Ecto neural progenitor cell (in vitro differentiated cells): ENCODE measurements around the gene KAZN.

Experiments used
- DNase-seq: peaks from one replicate; pipeline ENCODE4 v3.0.0-alpha.2; 2018; ENCODE audit warnings: low spot score

KAZN gene

DNA sequence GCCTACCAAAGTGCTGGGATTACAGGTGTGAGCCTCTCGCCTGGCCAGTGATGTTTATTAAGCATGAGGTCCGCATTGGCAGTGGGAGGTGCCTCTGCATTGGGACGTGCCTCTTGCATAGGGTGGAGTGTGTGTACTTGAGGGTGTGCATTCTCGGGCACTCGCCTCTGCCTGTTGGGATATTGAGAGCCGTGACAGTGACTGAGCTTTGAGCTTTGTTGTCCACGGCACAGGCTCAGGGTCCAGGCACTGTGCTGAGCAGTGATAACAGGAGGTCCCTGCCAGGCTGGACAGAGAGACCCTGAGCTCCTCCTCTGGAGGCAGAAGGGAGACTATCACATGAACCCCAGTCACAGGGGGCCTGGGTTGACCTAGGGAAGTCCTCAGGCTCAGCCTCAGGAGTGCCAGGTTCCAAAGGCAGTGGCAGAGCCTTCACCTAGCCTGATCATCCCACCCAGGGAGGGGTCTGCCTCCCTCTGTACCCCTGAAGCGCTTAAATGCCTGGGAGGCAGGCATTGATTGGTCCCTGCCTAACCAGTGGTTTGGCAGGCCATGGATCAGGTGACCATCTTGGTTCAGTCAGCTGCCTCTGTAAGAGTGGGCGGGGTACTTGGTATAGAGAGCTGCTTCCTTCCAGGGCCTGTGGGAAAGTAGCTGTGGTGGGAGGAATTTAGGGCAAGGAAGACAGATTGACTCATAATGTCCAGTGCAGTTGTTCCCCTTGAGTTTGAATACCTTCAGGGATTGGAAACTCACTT, 341.2 kb downstream of the KAZN start:
- DNase-seq: no peak

DNA sequence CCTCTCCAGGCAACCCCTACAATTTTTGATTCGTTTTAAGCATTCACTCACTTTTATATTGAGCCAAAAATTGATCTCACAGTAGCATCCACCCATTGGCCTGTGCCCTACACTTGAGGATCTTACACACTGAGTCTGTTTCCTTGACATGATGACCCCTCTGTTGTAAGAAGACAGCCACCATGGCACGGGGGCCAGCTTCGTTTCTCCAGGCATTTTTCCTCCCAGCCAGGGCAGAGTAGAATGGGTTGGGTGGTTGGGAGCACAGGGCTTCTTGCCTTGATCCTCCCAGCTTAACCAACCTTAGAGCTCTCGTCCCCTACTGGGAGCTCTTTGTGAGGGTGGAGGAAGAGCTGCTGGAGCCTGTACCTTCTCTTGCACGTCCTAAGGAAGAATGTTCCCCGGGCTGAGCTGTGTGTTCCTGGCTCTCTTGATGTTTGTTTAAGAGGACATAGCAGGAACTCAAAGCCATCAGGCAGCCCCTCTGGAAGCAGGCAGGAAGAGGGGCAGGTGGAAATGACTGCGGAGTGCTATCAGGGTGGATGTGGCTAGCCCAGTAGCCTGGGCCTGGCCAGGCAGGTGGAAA, 341.9 kb downstream of the KAZN start:
- DNase-seq: no peak

DNA sequence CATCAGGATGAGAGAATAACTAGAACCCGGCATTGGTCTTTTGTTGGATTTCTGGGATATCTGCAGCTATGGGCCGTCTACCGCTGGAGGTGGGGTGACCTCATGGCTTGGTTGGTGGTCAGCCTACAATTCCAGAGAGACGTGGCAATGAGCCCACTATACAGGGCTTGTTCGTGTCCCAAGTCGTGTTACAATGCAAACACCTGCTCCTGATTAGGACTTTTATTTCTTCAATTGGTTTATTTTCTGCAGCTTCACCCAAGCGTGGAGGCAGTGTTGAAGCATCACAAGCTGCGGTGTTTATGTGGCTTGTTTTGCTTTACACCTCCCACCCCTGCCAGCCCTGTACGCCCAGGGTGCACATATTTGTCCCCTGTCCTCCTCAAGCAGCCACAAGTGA, 343.4 kb downstream of the KAZN start:
- DNase-seq: no peak

DNA sequence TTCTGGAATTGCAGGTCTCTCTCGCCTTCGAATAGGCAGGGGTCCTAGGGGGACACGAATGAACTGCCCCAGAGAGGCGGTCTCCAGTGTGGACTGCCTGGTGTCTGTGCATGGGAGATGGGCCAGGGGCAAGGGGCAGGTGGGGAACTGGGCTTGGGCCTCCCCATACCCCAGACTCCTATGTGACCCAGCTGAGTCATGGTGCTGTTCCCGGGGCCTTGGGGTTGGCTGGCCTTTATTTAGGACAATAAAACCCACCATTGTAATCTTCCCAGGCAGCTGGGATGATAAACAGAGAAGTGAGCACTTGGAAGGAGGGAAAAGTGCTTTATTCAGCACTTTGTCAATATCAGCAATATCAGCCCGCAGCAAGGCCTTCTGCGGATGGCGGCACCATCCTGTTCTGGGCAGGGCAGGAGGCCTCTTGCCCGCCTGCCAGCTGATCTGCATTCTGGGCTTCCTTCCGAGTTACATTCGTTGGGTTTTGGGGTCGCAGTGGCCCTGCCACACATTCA, 346.0 kb downstream of the KAZN start:
- no peak for DNase-seq

DNA sequence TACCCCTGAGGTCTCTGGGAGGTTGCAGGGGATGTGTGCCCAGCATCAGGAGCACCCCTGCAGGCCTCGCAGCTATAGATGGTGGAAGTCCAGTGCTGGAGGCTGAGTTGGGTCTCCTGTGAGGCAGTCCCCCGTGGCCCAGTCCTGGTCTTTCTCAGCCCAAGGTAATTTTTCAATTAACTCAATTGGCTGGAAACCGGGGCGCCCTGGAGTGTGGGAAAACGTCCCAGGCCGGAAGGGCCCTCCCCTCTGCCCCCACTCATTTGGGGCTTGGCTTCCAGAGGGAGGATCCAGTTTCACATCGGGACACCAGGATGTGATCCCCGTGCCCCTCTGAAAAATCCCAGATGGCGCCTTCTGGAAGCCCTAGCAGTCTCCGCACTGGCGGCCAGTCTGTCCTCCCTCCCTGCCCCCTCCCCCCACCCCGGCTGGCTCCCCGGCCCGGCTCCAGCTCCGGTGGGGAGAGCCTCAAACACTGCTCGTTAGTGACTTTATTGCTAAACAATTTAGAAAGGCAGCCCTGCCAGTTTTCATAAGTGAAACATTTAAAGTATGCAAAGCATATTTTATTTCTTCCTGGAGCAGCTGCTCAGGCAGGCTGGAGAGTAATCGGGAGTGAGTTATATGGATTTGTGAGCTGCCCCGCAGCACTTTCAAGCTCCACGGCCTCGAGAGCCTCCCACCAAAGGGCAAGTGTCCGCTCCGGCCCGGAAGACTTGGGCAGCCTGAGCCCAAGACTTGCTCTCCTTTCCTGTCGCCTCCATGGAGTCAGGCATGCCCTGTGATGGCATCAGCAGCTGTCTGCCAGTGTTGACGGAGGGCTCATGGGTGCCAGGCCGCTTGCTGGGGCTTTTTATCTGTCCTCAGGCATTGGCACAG, 346.9 kb downstream of the KAZN start:
- DNase-seq: no peak

DNA sequence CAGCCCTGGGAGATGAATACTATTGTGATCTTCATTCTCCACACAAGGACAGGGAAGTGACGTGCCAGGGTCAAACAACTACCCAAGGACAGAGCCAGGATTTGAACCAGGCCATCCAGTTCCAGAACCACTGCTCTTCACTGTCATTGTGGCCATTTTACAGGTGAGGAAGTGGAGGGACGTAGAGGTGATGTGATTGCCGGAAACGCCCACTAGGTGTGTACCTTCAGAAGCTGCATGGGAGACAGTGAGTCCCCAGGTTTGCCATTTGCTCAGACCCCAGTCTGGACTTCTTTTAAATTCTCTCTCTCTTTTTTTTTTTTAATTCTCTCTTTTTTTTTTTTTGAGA, 347.5 kb downstream of the KAZN start:
- no peak for DNase-seq

DNA sequence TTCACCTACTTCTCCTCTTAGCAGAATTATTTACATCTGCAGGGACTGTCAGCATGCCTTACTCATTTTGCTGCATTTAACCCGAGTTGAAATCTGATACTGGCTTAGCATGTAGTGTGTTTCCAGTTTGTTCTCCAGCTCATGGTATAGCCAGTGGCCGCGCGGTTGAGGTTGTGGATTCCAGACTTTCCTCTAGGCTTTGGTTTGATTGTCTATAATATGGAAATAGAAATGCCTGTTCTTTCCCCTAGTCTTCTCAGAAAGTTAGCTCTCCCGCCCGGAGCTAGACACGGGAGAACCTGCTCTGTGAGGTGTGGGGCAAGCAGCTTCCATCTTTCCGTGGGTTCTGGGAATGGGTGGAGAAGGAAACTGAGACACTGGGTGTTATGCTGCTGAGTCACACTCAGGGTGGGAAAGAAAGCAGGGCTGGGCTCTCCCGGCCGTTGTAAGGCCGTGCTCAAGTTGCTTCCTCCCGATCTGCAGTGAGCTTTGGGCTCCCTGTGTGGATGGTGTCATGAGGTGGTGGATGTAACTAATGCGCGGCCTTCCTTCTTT, 348.3 kb downstream of the KAZN start:
- DNase-seq: no peak

DNA sequence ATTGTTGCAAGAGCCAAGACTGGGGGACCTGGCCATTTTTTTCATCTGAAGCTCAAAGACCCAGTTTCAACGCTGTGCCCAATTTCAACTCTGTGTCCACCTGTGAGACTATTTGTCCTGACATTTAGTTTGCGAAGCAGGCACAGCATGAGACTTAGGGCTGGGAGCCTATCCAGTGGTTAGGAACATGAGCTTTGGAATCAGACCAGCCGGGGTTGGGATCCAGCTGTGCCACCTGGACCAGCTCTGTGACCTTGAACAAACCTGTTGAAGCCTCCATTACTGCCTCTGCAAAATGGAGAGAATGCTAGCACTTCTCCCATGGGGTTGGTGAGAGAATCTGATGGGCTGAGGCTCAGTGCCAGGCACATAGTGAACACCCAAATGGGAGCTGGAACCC, 348.9 kb downstream of the KAZN start:
- DNase-seq: no peak

DNA sequence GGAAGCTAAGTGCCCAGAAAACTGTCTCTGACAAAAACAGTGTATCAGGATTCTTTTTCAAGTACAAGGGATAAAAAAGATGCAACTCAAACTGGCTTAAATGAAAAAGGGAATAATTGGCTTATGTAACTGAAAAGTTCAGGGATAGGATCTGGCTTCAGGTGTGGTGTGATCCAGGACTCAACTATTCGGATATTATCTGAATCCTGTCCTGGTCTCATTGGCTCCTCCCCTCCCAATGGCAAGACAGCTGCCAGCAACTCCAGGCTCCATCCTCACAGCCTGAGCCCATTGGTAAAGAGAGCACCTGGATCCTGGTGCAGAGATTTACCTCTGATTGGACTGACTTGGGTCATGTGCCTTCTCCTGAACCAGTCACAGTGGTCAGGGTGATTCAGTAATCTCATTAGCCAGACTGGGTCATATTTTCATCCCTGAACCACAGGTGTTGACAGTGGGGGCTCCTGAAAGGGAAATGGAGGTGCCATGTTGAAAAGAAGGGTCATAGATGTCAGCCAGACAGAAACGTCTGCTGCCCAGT, 349.7 kb downstream of the KAZN start:
- DNase-seq: no peak

DNA sequence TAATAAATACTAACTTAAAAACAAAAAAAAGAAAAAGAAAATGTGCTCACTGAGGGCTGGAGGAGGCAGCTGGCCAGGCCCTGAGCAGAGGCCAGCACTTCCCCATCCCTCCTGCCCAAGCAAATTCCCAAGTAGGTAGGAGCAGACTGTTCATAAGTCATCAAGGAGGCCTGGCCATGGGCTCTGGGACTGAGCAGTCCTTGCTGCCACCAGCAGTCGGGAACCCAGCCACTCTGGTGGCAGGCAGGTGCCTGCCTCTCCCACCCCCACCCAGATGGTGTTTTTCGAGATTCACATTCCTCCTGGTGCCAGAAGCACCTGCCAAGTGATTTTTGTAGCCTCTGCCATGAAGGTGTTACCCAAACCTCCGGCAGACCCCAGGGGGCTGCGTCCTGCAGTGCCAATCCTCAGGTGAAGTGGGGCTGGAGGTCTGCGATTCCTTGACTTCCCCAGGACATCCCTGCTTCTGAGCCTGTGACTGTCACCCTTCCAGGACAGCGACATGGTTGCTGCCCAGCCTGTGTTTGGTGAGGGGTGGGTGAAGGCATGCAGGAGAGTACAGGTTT, 350.9 kb downstream of the KAZN start:
- DNase-seq: no peak

DNA sequence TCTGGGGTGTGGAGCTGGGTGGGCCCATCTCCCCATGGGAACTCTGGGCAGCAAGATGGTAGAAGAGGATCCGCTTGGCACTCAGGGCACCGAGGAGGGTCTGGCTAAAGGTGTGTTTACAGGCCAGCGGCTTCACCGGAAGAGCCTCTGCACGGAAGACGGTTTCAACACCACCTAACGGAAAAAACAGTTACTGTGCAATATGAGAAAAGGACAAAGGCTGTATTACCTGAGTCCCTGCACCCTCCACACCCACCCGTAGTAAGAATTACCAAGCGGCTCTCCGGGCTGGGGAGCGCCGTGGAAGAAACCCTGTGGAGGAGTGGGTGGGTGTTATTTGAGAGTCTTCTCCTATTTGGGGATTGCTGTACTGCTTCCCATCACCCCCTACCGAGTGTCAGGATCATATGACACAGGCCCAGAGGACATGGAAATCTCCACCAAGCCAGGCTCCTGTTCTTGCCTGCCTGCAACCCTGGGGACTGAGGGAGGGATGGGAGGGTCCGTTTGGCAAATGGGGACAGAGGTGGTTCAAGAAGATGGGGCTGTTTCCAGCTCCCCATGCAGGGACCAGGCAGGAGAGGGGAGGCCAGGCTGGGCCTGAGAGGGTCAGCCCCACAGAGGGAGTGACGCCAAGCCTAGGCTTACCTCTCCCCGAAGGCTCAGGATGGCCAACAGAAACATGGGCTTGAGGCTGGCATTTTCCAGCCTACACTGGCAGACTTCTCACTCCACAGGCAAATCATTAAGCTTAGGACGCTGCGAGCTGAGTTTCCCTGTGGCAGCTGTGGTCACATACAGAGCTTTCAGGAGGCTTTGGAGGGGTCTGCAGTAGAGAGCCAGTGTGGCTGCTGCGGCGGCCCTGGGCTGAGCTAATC, 351.6 kb downstream of the KAZN start:
- DNase-seq: no peak

DNA sequence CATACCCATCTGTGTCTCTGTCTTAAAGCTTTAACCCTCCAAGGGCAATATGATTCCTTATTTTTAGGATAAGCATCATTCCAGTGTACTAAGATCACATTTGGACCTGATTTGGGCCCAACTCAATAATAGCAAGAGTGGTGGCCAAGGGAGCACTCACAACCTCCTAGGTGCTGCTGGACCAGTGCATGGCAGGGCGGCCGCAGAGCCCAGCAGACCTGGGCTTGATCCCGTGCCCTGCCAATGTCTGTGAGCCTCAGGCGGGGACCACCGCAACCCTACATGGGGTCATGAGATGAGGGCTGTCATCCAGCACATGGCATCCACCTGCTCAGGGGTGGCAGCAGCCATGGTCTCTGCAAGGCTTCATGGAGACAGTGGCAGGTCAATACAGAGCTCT, 353.3 kb downstream of the KAZN start:
- no peak for DNase-seq

DNA sequence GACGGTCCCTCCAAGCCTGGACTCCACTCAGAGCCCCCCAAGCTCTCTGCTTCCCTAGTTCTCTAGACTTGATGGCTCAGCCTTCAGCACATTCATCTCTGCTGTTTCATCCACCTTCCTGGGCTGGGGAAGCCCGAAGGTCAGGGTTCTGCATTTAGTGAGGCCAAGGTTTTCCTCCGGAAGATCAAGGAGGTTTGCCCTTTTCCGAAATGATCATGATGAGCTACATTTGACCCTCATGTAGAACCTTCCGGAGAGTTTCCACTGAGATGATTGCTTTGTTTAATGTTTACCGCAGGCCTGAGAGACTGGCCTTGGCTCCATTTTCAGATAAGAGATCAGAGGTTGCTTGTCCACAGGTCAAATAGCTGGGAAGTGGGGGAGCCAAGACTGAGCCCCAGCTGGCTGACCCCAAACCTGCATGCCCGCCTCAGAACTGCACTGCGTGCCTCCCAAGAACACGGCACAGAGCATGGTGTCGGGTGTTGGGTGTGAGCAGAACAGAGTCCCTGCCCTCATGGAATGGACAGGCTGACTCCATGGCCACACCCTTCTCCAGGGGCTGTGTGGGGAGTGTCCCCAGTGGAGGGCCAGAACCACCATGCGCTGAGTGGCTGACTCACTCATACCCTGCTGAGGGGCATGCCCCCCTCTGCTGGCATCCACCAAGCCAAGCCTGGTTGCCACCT, 354.3 kb downstream of the KAZN start:
- no peak for DNase-seq

DNA sequence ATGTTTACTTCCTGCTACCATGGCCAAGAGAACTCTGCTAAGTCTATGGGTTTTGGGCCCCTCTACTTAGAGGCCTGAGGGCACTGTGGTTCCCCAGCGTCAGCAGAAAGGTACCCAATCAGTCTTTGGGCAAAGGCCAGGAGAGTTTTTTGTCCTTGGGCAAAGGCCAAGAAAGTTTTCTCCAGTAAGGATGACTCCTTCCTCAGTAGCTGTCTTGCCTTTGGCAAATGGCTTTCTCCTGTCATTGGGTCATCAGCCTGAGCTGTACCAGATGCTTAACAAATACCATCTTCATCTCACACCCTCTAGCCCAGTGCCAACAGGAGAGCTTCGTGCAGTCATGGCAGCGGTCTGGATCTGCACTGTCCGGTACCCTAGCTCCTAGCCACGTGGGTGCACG, 355.7 kb downstream of the KAZN start:
- no peak for DNase-seq

DNA sequence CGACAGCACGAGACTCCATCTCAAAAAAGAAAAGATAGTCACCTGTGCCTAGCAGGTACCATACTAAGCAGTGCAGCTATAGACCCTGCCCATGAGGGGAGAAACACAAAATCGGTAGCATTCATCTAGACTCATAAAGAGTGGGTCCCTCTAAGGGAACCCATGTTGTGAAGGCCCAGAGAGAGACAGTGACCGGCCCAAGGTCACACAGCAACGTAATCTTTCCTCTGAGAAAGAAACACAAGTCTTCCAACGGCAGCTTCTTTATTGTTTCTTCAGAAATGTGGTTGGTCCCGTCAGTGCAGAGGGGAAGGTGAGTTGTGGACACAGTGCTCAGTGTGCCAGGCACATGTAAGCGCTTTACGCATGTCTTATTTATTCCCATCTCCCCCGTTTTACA, 356.4 kb downstream of the KAZN start:
- DNase-seq: no peak

DNA sequence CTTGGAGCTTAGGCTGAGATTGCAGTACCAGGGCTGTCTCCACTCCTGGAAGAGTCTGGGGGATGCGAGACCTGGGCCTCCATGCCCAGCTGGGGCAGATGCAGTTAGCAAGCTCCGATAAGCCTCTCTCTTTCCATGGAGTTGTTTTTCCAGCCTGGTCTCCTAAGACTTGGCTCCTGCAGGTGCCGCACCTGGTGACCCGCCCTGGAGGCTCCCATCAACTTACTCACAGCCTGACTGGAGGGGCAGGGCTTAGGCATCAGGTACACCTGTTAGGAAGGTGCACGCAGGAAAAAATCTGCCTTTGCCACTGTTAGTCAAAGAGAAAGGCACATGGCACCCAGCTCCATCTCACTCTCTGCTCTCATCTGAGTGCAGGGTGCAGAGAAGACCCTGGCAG, 356.9 kb downstream of the KAZN start:
- DNase-seq: no peak

DNA sequence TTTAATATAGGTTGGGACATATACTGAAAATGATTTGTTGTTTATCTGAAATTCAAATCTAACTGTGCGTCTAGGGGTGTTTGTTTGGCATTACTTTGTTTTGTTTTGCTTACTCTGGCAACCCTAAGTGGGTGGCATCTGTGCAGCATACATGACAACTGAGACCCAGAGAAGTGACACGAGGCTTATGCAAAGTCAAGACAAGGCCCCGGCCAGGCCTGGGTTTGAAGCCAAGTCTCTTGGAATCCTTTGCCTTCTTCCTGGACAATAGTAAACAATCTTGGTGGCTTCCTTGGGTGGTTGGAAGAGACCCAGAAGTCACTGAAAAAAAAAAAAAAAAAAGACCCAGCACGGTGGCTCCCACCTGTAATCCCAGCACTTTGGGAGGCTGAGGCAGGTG, 357.5 kb downstream of the KAZN start:
- DNase-seq: no peak

DNA sequence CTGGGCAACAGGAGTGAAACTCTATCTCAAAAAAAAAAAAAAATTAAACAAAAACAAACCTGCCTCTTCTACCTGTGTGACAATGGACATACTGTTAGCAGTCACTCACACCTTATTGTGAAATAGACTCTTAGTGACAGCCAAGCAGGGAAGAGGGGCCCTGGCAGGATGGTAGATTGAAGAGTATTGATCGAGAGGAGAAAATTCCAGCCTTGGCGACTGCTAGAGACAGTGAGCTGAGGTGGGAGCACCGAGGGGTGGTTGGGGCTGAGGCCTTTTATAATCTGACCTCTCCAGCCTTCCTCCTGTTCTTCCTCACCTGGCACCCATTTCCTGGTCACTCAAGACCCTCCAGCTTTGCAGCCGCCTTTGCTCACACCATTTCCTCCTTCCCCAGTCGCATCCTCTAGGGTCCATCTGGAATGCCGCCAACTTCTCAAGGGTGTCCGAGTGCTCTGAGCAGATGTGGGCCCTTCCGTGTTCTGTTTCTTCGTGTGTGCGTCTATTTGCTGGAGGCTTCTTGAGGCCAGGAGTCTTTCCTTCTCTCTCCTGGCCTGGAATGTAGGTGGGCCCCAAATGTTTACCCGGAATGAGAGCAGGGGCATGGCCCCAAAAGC, 358.2 kb downstream of the KAZN start:
- DNase-seq: no peak

DNA sequence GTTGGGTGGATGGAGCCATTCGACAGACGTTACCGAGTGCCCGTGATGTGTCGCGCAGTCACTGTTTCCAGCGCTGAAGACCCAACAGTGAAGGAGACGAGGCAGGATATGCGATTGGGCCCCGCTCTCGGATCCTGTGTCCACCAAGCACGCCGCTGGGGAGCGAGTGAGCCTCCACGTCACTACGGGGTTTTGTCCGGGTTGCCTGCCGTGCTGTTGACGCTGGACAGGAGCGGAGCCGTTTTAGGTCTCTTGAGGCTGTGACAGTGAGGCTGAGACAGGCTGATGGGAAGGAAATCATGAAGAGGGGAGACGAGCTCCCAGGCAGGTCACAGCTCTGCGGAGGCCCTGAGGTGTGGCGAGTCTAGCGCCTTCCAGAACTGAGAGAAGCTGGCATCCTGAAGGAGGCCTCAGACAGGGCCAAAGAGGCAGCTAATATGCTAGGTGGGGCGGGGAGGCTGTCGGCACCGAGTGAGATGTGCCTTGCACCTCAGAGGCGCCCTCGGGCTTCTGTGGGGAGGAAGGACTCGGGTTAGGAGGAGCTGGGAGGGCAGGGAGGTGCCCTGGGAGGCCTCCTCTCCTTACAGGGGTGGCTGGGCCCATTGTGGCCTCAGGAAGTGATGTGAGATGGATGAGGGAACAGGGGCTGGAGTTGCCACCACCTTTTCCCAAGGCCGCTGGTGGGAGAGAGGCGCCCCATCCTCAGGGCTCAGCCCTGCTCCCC, 359.1 kb downstream of the KAZN start:
- DNase-seq: no peak
